Stimulated activated naive CD8-positive, alpha-beta T cell treated with anti-CD3 and anti-CD28 coated beads, Interleukin-15, Interleukin-2, amounts not matched to agents 100 ng/mL and 50 ng/mL, for 24 hours (primary cell): ENCODE data around the gene SLC39A11.
"Not testable (repeated sequence)": the region's sequence is repeated elsewhere in the genome, so short reads cannot be mapped to it uniquely, and the experiment has no call there.

ENCODE experiments used
- H3K27ac Mint-ChIP-seq: one replicate; pipeline ENCODE4 v1.8.0; 2021; ENCODE audit warnings: mild to moderate bottlenecking, mixed read lengths
- H3K27me3 Mint-ChIP-seq: one replicate; pipeline ENCODE4 v1.8.0; 2021; ENCODE audit warnings: mixed read lengths
- H3K36me3 Mint-ChIP-seq: one replicate; pipeline ENCODE4 v1.8.0; 2021; ENCODE audit warnings: low read depth, mixed read lengths
- H3K4me1 Mint-ChIP-seq: one replicate; pipeline ENCODE4 v1.8.0; 2021; ENCODE audit warnings: low read depth, mixed read lengths
- H3K4me3 Mint-ChIP-seq: one replicate; pipeline ENCODE4 v1.8.0; 2021; ENCODE audit warnings: mild to moderate bottlenecking, mixed read lengths
- H3K9me3 Mint-ChIP-seq: one replicate; pipeline ENCODE4 v1.8.0; 2021; ENCODE audit warnings: mixed read lengths

Gene SLC39A11

GRCh38 chr17:72802726-72803125 is 289.8 kb downstream of the SLC39A11 start:
- no peak overlapping the region for H3K27ac Mint-ChIP-seq
- peaks cover 68% of the 10 kb centered on the region for H3K36me3 Mint-ChIP-seq
- no peak overlapping the region for H3K4me3 Mint-ChIP-seq
- no peaks in the 10 kb centered on the region for H3K4me1 Mint-ChIP-seq
- peaks cover 24% of the 10 kb centered on the region for H3K9me3 Mint-ChIP-seq
- no peaks in the 10 kb centered on the region for H3K27me3 Mint-ChIP-seq

GRCh38 chr17:72797142-72797541 is 295.3 kb downstream of the SLC39A11 start:
- H3K9me3 Mint-ChIP-seq = peaks cover 61% of the 10 kb centered on the region
- no peak overlapping the region for H3K4me3 Mint-ChIP-seq
- no peaks in the 10 kb centered on the region for H3K4me1 Mint-ChIP-seq
- H3K27me3 Mint-ChIP-seq = no peaks in the 10 kb centered on the region
- H3K36me3 Mint-ChIP-seq = peaks cover 90% of the 10 kb centered on the region
- H3K27ac Mint-ChIP-seq = no peak overlapping the region

DNA sequence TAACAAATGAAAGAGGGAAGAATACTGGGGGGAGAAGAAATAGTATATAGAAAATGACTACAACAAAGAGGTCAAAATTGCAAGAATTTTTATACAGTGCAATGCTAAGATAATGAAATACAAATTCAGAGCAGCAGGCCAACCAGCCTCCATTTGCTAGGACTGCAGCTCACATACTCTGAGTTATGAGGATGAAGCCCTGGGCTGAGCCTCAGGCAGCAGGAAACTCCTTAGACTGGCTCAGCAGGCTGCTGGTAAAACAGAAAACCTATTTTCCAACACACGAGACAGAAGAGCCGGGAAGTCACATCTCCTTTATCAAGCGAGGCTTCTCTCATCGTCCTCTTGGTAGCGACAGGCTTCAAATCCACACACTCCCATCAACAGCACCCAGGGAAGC is 296.5 kb downstream of the SLC39A11 start:
- Mint-ChIP-seq H3K9me3 (peaks cover 64% of the 10 kb centered on the region), H3K36me3 (peaks cover 96% of the 10 kb centered on the region), H3K4me3 (no peak overlapping the region)

DNA sequence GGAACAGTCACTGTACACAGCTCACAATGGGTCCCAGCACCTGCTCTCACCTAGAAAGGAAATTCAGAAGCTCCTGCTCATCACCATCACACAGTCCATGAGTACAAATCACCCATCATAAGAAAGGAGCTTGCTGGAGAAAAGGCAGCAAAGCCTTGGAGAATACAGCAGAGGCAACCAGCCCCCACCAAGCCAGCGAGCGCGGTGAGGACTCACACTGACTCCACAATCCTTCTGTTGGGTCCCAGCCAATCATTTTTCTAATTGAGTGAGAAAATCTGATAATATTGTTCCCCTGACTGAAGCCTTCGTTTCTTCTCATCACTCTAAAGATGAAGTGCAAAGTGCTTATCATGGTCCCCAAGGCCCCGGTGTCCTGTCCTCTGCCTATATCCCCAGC is 298.3 kb downstream of the SLC39A11 start:
- H3K4me3 Mint-ChIP-seq = no peak overlapping the region
- peaks cover 51% of the 10 kb centered on the region for H3K9me3 Mint-ChIP-seq
- H3K27ac Mint-ChIP-seq = no peak overlapping the region
- H3K4me1 Mint-ChIP-seq = no peaks in the 10 kb centered on the region
- H3K36me3 Mint-ChIP-seq = peaks cover 90% of the 10 kb centered on the region
- no peaks in the 10 kb centered on the region for H3K27me3 Mint-ChIP-seq

More for the DNA sequence above, 296.5 kb downstream of the SLC39A11 start:
- H3K27ac Mint-ChIP-seq = no peak overlapping the region
- H3K4me1 Mint-ChIP-seq = no peaks in the 10 kb centered on the region
- H3K27me3 Mint-ChIP-seq = no peaks in the 10 kb centered on the region

DNA sequence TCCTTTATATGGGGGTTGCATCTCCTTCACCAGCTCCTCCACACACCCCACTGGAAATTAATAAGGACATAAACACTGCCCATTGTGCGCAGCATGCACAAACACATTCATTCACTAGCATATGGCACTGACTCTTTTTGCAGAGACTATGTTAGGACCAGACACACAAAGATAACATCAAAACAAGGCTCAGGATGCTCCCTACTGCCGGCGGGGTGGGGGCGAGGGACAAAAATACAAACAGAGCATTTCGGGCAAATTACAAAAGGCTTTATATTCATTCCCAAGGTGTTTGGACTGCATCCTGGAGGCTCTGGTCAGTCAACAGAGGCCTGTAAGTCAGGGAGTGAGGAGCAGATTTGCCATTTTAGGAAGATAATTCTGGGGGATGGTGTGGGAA is 299.7 kb downstream of the SLC39A11 start:
- H3K4me3 Mint-ChIP-seq = no peak overlapping the region
- peaks cover 77% of the 10 kb centered on the region for H3K36me3 Mint-ChIP-seq
- no peaks in the 10 kb centered on the region for H3K27me3 Mint-ChIP-seq
- H3K27ac Mint-ChIP-seq = no peak overlapping the region
- H3K9me3 Mint-ChIP-seq = peaks cover 41% of the 10 kb centered on the region
- H3K4me1 Mint-ChIP-seq = no peaks in the 10 kb centered on the region

- H3K4me3 Mint-ChIP-seq = no peak overlapping the region
- peaks cover 32% of the 10 kb centered on the region for H3K9me3 Mint-ChIP-seq
- H3K36me3 Mint-ChIP-seq = peaks cover 55% of the 10 kb centered on the region
- H3K27ac Mint-ChIP-seq = no peak overlapping the region
- no peaks in the 10 kb centered on the region for H3K27me3 Mint-ChIP-seq
- H3K4me1 Mint-ChIP-seq = no peaks in the 10 kb centered on the region
Observed at GRCh38 chr17:72790190-72790589, 302.3 kb downstream of the SLC39A11 start.

- peaks cover 50% of the 10 kb centered on the region for H3K36me3 Mint-ChIP-seq
- no peaks in the 10 kb centered on the region for H3K4me1 Mint-ChIP-seq
Observed at GRCh38 chr17:72789711-72790110, 302.8 kb downstream of the SLC39A11 start.

DNA sequence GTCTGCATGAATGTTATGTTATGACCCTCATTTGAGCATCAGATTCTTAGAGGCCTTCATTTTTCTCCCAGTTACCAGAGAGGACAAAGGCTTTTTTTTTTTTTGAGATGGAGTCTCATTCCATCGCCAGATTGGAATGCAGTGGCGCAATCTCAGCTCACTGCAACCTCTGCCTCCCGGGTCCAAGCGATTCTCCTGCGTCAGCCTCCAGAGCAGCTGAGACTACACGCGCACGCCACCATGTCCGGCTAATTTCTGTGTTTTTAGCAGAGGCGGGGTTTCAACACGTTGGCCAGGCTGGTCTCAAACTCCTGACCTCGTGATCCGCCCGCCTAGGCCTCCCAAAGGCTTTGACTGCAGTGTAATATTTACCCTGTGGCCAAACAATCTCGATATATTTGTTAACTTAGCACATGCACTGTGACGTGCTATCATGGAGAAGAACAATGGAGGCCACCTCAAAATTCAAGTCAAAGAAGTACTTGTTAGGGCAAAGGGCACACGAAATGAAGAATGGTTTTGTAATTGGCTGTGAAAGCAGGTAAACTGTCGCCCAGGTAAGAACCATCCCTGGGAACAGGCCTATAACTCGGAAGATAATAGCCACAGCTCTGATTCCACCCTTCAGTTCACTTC is 303.4 kb downstream of the SLC39A11 start:
- H3K36me3 Mint-ChIP-seq = peaks cover 44% of the 10 kb centered on the region

More at GRCh38 chr17:72789711-72790110, 302.8 kb downstream of the SLC39A11 start:
- Mint-ChIP-seq H3K9me3 (peaks cover 27% of the 10 kb centered on the region), H3K27ac (no peak overlapping the region), H3K27me3 (no peaks in the 10 kb centered on the region), H3K4me3 (no peak overlapping the region)

GRCh38 chr17:72786209-72786608 is 306.3 kb downstream of the SLC39A11 start:
- no peak overlapping the region for H3K27ac Mint-ChIP-seq
- H3K36me3 Mint-ChIP-seq = peaks cover 15% of the 10 kb centered on the region
- H3K4me1 Mint-ChIP-seq = no peaks in the 10 kb centered on the region

More for the DNA sequence above, 303.4 kb downstream of the SLC39A11 start:
- H3K4me1 Mint-ChIP-seq = no peaks in the 10 kb centered on the region
- H3K27me3 Mint-ChIP-seq = no peaks in the 10 kb centered on the region
- H3K27ac Mint-ChIP-seq = no peak overlapping the region
- no peak overlapping the region for H3K4me3 Mint-ChIP-seq
- peaks cover 22% of the 10 kb centered on the region for H3K9me3 Mint-ChIP-seq

GRCh38 chr17:72782985-72783701 is 309.3 kb downstream of the SLC39A11 start:
- Mint-ChIP-seq H3K27ac (no peak overlapping the region), H3K9me3 (no peaks in the 10 kb centered on the region), H3K4me1 (no peaks in the 10 kb centered on the region), H3K36me3 (peaks cover 10% of the 10 kb centered on the region), H3K4me3 (no peak overlapping the region), H3K27me3 (no peaks in the 10 kb centered on the region)

More at GRCh38 chr17:72786209-72786608, 306.3 kb downstream of the SLC39A11 start:
- no peaks in the 10 kb centered on the region for H3K27me3 Mint-ChIP-seq
- no peaks in the 10 kb centered on the region for H3K9me3 Mint-ChIP-seq
- H3K4me3 Mint-ChIP-seq = no peak overlapping the region

DNA sequence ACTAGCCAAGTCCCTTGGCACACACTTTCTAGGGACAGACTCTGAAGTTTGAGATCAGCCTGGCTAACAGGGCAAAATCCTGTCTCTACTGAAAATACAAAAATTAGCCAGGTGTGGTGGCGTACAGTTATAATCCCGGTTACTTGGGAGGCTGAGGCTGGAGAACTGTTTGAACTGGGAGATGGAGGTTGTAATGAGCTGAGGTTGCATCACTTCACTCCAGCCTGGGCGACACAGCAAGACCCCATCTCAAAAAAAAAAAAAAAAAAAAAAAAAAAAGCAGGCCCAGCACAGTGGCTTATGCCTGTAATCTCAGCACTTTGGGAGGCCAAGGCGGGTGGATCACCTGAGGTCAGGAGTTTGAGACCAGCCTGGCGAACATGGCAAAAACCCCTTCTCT is 310.1 kb downstream of the SLC39A11 start:
- H3K4me1 Mint-ChIP-seq, H3K27ac Mint-ChIP-seq, H3K9me3 Mint-ChIP-seq, H3K4me3 Mint-ChIP-seq, H3K27me3 Mint-ChIP-seq: not testable (repeated sequence)
- H3K36me3 Mint-ChIP-seq = peaks cover 10% of the 10 kb centered on the region

DNA sequence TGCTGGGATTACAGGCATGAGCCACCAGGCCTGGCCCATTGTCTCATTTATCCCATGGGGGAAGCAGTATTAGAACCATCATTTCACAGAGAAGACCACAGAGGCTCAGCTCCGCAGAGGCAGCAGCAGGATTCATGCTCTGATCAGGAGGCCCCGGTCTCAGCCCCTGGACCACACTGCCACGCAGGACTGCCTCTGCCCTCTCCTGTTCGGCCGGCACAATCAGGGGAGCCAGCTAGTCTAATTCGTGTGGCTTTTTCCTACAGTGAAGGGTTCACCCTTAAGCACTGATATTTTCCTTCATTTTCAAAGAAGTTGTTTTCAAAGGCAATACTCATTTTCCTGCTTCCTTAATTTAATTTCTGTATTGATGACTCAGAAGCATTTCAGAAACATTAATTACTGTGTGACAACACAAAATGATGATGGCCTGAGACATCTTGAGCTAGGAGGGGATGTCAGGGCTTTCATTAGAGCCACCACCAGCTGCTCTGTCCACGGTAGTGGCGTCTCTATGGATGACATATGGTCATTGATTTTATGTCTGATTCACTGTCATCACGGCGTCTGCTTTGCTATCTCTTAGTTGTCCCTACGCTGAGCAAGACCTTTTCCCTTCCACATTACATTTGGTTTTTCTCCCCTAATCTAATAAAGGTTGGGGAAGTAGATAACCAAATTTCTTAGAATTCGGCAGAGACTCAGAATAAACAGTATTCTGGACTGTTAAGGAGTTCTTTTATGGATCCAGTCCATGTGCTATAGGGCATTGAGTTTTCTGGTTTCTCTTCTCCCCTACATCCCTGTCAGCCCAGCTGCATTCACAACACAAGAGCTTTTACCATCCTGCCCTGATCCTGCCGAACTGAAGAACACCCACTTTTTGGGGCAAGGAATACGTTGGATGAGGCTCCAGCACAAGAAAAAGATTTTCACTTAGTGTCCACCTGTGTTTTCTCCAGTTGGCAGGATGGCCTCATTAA is 314.0 kb downstream of the SLC39A11 start:
- no peaks in the 10 kb centered on the region for H3K27me3 Mint-ChIP-seq
- no peak overlapping the region for H3K4me3 Mint-ChIP-seq
- no peaks in the 10 kb centered on the region for H3K4me1 Mint-ChIP-seq
- H3K36me3 Mint-ChIP-seq = peaks cover 10% of the 10 kb centered on the region
- no peaks in the 10 kb centered on the region for H3K9me3 Mint-ChIP-seq
- H3K27ac Mint-ChIP-seq = no peak overlapping the region

GRCh38 chr17:72775919-72776318 is 316.6 kb downstream of the SLC39A11 start:
- Mint-ChIP-seq H3K4me1 (no peaks in the 10 kb centered on the region), H3K27me3 (no peaks in the 10 kb centered on the region), H3K9me3 (no peaks in the 10 kb centered on the region), H3K4me3 (no peak overlapping the region), H3K27ac (no peak overlapping the region), H3K36me3 (peaks cover 26% of the 10 kb centered on the region)

DNA sequence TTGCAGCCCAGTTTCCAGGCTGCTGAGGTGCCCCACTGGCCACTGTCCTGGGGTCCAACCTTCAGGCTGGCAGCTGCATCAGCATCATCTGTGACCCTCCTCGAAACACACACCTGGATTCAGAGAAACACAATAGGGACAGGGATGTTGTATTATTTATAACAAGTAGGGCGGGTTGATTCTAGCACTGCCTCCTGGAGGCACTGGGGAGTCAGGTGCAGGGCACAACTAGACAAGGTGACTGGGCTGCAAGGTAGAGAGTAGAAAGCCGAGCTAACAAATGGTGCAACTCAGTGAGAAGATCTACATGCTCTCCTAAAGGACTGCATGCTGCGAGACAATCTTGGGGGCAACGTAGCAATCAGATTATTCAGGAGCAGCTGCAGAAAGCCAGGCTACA is 317.3 kb downstream of the SLC39A11 start:
- no peaks in the 10 kb centered on the region for H3K27me3 Mint-ChIP-seq

GRCh38 chr17:72774236-72774635 is 318.3 kb downstream of the SLC39A11 start:
- Mint-ChIP-seq H3K9me3 (no peaks in the 10 kb centered on the region), H3K4me1 (no peaks in the 10 kb centered on the region), H3K27me3 (no peaks in the 10 kb centered on the region), H3K27ac (no peak overlapping the region), H3K36me3 (peaks cover 28% of the 10 kb centered on the region), H3K4me3 (no peak overlapping the region)

More for the DNA sequence above, 317.3 kb downstream of the SLC39A11 start:
- no peak overlapping the region for H3K4me3 Mint-ChIP-seq
- H3K36me3 Mint-ChIP-seq = peaks cover 30% of the 10 kb centered on the region
- H3K27ac Mint-ChIP-seq = no peak overlapping the region
- H3K9me3 Mint-ChIP-seq = no peaks in the 10 kb centered on the region
- H3K4me1 Mint-ChIP-seq = no peaks in the 10 kb centered on the region
